HG02885 (cell line): ENCODE data around the gene NT5C2.
"Not testable (repeated sequence)": the region's sequence is repeated elsewhere in the genome, so short reads cannot be mapped to it uniquely, and the experiment has no call there.

Experiments
- ATAC-seq: cut with Tn5 transposase; IDR thresholded peaks from one replicate; pipeline ENCODE4 v1.9.1; 2021; ENCODE audit warnings: mild to moderate bottlenecking; ENCODE audit not compliant: unreplicated experiment, poor library complexity

NT5C2 gene

DNA sequence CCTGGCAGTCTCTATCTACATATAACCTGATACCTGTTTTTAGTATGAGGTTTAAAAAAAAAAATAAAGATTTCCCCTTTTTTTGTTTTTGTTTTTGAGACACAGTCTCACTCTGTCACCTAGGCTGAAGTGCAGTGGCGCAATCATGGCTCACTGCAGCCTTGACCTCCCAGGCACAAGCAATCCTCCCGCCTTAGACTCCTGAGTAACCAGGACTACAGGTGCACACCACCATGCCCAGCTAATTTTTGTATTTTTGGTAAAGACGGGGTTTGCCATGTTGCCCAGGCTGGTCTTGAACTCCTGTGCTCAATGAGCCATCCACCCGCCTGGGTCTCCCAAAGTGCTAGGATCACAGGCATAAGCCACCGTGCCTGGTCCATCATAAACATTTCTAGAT lies 25.5 kb downstream of the NT5C2 start:
- not testable (repeated sequence) for ATAC-seq

GRCh38 chr10:103166523-103166922 lies 26.5 kb downstream of the NT5C2 start:
- ATAC-seq, result no peak

- not testable (repeated sequence) for ATAC-seq
These were observed 29.2 kb downstream of the NT5C2 start for GRCh38 chr10:103163766-103164403.

GRCh38 chr10:103157246-103157645 lies 35.8 kb downstream of the NT5C2 start:
- ATAC-seq, result no peak

DNA sequence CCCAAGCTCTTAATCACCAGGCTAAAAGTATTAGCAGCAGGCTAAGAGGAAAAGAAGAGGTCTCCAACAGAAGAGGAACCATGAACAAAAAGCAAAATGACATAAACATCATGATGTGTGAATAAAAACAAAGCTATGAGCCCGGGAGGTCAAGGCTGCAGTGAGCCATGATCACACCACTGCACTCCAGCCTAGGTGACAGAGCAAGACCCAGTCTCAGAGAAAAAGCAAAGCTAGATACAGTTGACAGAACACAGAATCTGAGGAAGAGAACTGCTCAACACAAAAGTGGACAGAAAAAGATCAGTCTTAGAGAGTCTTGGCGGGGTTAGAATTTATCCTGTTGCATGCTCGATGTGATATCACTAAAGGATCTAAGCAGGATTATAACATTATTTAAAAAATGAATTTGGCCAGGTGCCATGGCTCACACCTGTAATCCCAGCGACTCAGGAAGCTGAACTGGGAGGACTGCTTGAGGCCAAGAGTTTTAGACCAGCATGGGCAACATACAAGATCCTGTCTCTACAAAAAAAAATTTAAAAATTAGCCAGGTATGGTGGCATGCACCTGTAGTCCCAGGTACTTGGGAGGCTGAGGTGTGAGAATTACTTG lies 37.5 kb downstream of the NT5C2 start:
- ATAC-seq, result no peak

DNA sequence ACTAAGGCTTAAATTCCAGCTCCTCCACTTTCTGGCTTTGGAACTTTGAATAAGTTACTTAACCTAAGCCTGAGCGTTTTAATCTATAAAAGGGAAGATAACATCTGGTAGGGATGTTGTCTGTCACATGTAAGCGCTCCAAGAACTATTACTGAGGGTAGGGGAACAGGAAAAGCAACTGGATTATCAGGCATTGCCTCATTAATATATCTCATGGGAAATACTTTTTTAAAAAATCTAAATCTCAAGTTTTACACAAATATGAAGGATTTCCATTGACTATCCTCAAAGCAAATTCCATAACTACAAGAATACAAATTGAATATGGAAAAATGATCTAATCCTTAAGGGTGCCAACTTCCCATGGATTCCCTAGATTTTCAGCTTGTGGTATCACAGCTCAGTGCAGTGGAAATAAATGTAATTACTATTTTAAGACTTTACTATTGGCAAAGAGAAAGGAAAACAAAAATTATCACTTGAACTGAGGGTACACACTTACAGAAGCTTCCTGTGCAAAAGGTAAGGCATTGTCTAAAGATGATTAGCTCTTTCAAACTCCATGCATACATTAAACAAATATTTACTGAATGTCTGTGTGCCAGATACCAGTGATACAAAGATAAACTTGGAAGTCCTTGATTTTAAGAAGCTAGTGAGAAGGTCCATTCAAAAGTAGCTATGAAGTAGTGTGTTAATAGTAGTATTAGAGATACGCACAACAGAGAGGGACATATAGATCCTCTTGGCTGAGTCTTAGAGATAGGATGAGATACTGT lies 38.4 kb downstream of the NT5C2 start:
- no peak for ATAC-seq

DNA sequence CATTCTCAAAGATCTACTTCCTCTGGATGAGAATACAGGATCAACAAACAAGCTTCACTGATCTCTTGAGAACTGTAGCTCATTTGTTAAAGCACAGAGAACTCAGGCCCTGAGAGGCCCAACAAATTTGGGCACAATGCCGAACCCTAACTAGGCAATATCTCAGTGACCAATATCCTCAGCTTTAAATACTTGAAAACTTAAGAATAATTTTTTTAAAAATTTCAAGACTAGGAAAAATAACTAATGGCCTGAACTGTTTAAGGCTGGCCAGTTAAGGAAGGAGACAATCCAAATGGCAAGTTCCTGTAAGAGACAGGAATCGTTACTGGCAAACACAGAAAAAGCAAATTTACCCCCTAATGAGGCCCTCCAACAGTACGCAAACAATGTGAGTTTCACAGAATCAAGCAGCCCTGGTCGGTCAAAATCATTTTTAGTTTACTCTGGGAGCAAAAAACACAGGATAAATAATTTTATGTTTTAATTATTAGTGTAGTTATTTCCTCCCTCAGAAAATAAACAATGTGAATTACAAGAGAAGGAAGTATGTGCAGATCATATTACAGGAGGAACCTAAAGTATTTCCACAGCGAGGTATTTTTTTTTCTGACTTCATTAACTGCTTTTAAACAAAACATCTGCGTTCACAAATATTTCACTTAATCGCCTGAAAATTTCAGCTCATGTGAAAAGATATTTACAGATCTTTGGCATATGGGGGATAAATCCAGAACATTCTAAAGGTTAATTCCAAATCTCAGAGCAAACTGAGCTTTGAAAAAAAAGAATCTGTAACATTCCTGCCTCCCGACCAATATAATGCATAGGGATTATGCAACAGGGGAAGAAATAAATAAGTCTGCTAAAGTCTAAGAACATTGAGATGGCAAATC lies 39.5 kb downstream of the NT5C2 start:
- no peak for ATAC-seq

DNA sequence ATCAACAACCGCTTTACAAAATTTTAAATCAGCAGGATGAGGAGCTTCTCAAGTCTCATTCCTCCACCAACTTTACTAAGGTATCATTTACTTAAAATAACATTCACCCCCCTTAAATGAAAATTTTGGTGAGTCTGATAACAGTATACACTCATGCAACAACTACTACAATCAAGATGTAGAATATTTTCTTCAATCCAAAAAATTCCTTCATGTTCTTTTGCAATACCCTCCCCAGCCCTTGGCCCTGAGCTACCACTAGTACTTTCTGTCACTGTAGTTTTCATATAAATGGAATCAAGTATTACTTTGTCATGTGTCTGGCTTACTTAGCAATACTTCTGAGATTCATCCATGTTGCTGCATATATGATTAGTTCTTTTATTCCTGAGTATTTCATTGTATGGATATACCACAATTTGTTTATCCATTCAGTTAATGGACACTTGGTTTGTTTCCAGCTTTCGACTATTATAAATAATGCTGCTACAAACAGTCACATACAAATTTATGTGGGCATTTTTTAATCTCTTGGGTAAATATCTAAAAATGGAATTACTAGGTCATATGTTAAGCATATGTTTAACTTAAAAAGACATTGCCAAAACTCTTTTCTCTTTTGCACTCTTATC lies 43.0 kb downstream of the NT5C2 start:
- no peak for ATAC-seq

DNA sequence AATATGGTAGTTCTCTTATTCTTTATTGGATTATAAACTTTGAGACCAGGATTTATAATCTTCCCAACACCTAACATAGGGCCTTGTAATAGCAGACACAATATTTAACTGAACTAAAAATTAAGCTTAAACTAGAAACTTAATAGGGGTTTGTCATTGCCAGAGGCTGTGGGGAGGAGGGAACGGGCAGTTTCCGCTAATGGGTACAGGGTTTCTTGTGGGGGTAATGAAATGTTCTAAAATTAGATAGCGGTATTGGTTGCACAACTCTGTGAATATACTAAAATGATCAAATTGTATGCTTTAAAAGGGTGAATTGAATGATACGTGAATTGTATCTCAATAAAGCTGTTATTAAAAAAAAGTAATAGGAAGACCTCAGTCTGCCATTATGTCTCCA lies 45.4 kb downstream of the NT5C2 start:
- no peak for ATAC-seq

DNA sequence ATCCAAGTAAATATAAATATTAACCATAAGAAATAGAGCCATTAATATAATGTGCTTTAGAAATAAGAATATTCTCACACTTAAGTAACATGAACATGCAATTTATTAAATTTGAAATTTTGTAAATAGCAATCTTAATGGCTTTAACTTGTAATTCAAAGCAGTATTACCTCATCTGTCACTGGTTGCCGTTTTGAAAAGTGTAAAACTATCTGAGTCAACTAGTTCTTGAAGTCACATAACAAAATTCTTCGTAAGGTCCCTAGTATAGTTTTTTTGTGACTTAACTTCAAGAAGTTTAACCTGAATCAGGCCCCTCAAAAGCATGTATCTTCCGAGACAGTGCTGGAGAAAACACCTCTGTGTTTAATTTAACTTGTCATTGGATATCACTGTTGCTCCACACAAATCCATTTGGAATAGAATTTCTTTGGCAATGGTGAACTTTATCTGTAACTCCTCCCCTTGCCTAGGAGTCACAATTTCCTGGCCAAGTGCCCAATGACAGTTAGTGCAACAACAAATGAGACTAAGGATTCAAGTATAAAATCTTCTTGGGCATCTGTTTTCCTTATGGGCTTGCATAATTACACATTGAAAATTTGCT lies 47.1 kb downstream of the NT5C2 start:
- ATAC-seq, result no peak

DNA sequence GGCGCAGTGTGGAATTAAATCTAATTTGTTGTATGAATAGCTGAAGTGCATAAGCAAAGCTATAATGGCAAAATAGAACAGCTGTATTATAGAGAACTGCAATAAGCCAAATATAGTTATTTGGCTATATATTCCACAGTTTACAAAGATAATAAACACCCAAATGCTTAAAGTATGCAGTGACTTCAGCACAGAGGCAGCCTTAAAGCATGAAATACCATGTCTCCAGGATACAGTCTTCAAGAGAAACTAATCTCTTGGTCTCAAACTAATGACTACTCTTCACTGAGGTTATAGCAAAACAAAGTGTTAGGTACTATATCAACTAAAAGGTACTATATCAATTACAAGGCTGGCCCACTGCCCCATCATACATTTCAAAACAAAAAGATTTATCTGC lies 48.0 kb downstream of the NT5C2 start:
- ATAC-seq, result no peak

DNA sequence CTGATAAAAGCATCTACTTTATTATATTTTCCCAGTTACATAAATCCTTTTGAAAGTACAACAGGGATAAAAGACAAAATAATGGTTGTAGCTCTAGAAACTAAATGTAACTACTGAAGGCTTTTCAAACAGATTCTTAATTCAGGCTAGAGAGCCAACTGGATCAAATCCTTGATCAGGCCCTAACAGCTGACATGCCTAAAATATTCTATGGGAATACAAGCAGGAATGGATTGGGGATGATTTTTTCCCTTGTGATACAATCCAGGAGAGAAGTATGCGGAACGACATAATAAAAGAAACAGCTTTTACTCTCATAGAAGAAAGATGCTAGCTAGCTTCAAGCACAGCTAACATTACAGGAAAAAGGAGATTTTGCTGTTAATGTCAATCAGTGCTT lies 49.0 kb downstream of the NT5C2 start:
- ATAC-seq, result no peak

- ATAC-seq, result not testable (repeated sequence)
These were observed 49.4 kb downstream of the NT5C2 start for GRCh38 chr10:103143641-103144040.

GRCh38 chr10:103141950-103142349 lies 51.1 kb downstream of the NT5C2 start:
- ATAC-seq, result no peak

- no peak for ATAC-seq
These were observed 52.6 kb downstream of the NT5C2 start for GRCh38 chr10:103140469-103140868.

GRCh38 chr10:103139803-103140202 lies 53.3 kb downstream of the NT5C2 start:
- ATAC-seq, result no peak

DNA sequence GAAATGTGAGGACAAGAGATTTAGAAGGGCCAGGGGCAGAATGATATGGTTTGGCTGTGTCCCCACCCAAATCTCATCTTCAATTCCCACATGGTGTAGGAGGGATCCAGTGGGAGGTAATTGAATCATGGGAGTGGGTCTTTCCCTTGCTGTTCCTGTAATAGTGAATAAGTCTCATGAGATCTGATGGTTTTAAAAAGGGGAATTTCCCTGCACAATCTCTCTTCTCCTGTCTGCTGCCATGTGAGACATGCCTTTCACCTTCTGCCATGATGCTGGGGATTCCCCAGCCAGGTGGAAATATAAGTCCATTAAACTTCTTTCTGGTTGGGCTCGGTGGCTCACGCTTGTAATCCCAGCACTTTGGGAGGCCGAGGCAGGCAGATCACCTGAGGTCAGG lies 57.9 kb downstream of the NT5C2 start:
- not testable (repeated sequence) for ATAC-seq

DNA sequence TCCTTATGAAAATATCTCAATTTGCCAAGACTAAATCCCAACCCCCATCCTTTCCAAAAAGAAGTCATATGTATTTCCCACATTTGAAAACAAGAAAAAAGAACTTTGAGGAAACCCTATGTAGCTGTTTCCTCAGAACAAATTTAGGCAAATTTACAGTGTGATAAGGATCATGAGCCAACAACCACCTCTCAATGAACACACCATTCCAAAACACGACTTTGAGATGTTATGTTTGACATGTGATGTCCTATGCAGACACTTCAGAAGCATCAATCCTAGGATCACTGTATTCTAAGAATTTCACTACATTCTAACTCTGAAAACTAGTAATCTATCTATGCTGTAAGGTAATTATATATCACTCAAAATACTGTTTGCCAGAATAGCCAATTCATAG lies 62.2 kb downstream of the NT5C2 start:
- ATAC-seq, result no peak

GRCh38 chr10:103130180-103130579 lies 62.9 kb downstream of the NT5C2 start:
- ATAC-seq, result not testable (repeated sequence)

- ATAC-seq, result no peak
These were observed 65.8 kb downstream of the NT5C2 start for GRCh38 chr10:103127241-103127640.
